ENCODE data around the gene IGFBP1. TPM values are rescaled to one million over a fixed set of nuclear protein-coding genes. Genes with fewer than 3 reads are reported as not detected.
"Not testable (repeated sequence)": the region's sequence is repeated elsewhere in the genome, so short reads cannot be mapped to it uniquely, and the experiment has no call there.

The IGFBP1 gene
- under 1 TPM; 0.47 to 0.50 (median 0.50) TPM for polyA plus RNA-seq (ENCODE audit: insufficient read length in 3 of 3)

DNA sequence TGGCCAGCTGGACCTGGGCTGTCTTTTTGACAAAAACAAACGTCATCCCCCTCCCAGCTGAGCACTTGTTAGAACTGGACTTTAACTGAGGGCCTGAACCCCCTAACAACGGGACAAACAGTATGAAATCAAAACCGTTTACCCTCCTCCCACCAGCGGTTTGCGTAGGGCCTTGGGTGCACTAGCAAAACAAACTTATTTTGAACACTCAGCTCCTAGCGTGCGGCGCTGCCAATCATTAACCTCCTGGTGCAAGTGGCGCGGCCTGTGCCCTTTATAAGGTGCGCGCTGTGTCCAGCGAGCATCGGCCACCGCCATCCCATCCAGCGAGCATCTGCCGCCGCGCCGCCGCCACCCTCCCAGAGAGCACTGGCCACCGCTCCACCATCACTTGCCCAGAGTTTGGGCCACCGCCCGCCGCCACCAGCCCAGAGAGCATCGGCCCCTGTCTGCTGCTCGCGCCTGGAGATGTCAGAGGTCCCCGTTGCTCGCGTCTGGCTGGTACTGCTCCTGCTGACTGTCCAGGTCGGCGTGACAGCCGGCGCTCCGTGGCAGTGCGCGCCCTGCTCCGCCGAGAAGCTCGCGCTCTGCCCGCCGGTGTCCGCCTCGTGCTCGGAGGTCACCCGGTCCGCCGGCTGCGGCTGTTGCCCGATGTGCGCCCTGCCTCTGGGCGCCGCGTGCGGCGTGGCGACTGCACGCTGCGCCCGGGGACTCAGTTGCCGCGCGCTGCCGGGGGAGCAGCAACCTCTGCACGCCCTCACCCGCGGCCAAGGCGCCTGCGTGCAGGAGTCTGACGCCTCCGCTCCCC lies at the start of gene IGFBP1:
TSS of gene IGFBP1 (plus strand) at position 304 of the 808 bp plus-strand sequence. CDS start at position 469, 165 bp downstream.
- DNase-seq (ENCODE audit: low read depth in 3 of 3, low spot score in 2 of 3): peak in 1 of 3 donors; percentile 1

- DNase-seq (ENCODE audit: low read depth in 3 of 3, low spot score in 2 of 3): not testable (repeated sequence)
These were observed 49.4 kb upstream of the IGFBP1 start for GRCh38 chr7:45838852-45839251.

DNA sequence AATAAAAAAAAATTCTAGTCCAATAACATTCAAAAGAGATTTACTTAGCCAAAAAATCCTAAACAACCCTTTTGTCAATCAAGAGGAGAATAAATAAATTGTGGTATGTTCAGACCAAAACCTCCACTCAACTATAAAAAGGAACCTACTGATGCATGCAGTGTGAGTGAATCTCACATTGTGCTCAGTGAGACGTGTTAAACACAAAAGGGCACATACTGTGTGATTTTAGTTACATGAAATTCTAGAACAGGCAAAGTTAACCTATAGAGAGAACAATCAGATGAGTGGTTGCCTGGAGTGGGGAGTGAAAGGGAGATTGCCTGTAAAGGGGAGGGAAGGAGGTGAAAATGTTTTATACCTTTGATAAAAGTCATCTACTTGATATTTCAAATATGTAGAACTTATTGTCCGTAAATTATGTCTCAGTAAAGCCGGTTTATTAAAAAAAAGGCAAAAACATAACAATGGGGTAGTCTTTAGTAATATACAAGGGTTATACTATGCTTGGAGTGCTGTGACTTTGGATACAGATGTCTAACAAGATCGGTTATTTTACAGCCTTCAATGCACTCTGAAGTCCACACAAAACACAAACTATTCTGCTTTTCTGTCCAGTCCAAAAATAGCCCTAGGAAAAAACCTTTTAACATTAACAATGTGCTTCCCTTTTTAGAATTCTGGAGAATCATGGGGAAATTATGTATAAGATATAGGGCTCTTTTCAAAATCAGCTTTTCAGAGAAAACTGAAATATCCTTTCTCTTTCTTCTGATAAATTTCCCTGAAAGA lies 46.2 kb upstream of the IGFBP1 start:
- DNase-seq (ENCODE audit: low read depth in 3 of 3, low spot score in 2 of 3): not testable (repeated sequence)

DNA sequence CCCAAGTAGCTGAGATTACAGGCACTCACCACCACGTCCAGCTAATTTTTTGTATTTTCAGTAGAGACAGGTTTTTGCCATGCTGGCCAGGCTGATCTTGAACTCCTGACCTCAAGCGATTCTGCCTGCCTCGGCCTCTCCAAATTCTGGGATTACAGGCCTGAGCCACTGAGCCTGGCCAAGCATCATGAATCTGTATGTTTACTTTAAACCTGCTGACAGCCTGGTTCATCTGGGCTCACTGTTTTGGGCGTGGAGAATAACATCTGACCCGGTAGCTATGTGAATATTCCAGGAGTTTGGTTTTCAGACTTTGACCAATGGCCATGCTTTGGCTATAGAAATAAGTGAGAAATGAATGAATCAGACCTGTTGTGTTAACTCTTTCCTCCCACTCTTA lies 41.8 kb upstream of the IGFBP1 start:
- not testable (repeated sequence) for DNase-seq (ENCODE audit: low read depth in 3 of 3, low spot score in 2 of 3)

DNA sequence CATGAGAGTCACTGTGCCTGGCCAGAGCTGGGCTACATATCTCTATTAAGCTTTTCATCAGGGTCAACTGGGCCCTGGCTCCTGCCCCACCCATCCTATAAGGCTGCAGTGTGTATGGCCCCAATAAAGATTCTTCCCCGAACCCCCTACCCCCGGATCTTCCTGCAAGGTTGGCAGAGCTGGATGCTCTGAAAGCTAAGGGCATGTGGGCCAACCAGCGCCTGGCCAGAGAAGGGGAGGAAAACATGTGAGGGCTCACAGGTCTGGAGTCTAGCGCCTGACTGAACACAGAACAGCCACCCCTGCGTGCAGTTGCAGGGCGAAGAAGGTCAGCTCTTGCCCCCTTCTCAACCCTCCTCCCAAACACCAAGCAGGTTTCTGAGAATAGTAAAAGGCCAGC lies 39.6 kb upstream of the IGFBP1 start:
- not testable (repeated sequence) for DNase-seq (ENCODE audit: low read depth in 3 of 3, low spot score in 2 of 3)

DNA sequence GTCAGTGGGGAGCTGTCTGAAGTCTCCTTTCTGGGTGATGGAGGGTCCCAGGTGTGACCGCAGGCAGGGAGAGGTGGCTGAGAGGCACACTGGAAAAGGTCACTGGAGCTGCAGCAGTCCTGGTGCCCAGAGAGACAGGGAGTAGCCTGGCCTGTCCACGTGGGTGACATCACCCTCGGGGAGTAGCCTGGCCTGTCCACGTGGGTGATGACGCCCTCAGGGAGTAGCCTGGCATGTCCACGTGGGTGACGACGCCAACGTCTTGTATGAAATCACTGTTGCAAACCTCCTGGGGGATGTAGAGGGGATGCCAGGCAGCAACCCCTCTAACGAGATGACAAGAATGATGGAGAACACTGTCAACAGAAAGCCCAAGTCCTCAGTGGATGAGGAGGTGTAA lies 35.3 kb upstream of the IGFBP1 start:
- not testable (repeated sequence) for DNase-seq (ENCODE audit: low read depth in 3 of 3, low spot score in 2 of 3)

- not testable (repeated sequence) for DNase-seq (ENCODE audit: low read depth in 3 of 3, low spot score in 2 of 3)
These were observed 34.8 kb upstream of the IGFBP1 start for GRCh38 chr7:45853491-45853890.

DNA sequence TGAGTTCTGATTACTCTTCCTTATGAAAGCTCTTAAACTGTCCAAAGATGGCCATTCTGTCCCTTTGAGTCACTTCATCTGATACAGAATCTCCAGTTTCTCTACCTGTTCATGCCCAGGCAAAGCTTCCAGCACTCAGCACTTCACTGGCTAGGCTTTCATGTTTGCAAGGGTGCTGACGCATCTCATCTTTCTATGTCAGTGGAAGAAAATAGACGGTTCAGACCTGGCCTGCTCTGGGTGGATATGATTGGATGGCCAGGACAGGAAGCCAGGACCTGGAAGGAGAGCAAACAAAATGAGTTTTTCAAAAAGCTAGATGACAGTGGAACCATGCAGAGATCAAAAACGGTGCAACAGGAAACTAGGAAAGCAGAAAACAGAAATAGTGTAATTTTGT lies 32.6 kb upstream of the IGFBP1 start:
- not testable (repeated sequence) for DNase-seq (ENCODE audit: low read depth in 3 of 3, low spot score in 2 of 3)

DNA sequence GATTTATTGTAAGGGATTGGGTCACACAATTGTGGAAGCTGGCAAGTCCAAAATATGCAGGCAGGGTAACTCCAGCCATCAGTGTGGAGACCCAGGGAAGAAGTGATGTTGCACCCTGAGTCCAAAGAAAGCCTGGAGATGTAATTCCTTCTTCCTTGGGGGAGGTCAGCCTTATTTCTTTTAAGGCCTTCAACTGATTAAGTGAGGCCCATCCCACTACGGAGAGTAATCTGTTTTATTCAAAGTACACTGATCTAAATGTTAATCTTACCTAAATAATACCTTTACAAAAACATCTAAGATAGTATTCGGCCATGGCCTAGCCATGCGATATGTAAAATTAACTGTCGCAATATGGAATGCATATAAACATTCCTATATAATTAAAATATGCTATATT lies 31.4 kb upstream of the IGFBP1 start:
- not testable (repeated sequence) for DNase-seq (ENCODE audit: low read depth in 3 of 3, low spot score in 2 of 3)

DNA sequence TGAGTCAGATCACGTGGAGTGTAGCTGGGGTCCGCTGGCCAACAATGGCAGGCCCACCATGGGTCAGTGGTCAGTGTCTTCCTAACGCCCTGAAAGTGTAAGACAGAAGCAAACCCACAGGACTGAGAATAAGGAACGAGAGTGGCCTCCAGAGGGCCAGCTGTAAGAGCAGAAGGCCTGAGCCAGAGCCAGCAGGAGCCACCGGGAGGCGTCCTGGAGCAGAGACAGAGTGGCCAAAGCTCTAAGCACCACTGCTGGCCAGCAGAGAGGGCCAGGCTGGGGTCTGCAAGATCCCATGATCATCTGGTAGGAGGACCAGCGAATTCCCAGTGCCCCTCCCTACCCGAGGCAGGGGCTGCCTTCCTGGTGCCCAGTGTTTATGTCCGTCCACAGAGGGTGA lies 24.6 kb upstream of the IGFBP1 start:
- DNase-seq (ENCODE audit: low read depth in 3 of 3, low spot score in 2 of 3): no peak

GRCh38 chr7:45865594-45866410 lies 22.5 kb upstream of the IGFBP1 start:
- no peak for DNase-seq (ENCODE audit: low read depth in 3 of 3, low spot score in 2 of 3)

DNA sequence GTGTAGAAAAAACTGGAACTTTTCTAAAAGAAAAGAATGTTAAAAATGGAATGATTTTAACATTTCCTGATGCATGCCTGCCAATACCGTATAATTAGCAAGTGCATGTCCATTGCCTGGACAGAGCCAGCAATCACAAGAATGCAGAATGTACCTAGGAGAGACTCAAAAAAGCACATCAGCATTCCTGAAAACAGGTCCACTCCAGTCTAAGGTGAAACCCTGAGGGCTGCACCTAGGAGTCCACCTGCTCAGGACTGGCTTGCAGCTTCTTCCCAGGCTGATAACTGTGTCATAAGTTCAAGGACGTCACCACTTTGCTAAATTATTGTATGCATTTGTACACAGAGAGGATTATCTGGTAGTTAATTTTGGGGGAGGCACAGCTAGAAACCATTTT lies 20.8 kb upstream of the IGFBP1 start:
- no peak for DNase-seq (ENCODE audit: low read depth in 3 of 3, low spot score in 2 of 3)

DNA sequence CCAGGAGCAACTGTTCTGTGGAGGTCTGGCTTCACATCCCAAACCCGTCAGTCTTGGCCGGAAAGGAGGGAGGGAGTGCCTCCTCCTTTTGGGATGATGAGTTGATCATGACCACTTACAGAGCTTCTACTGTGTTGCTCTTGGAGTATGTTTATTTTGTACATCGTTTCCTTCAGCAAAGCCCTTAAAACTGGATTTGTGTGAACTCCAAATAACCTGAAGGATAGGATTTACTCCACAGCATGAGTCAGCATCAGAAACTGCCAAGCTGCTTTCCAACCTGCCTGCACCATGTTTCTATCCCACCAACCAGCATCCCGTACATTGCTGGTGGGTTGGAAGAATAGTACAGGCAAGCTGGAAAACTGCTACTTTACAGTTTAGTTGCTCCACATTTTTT lies 18.9 kb upstream of the IGFBP1 start:
- DNase-seq (ENCODE audit: low read depth in 3 of 3, low spot score in 2 of 3): no peak

GRCh38 chr7:45872116-45873034 lies 15.9 kb upstream of the IGFBP1 start:
- DNase-seq (ENCODE audit: low read depth in 3 of 3, low spot score in 2 of 3): no peak

GRCh38 chr7:45873035-45873354 lies 15.3 kb upstream of the IGFBP1 start, which contains the start of gene CCDC201:
Gene CCDC201 (minus strand): TSS chr7:45873082. CDS start chr7:45873007, 75 bp downstream.
- no peak for DNase-seq (ENCODE audit: low read depth in 3 of 3, low spot score in 2 of 3)

GRCh38 chr7:45873355-45873754 lies 14.9 kb upstream of the IGFBP1 start:
- no peak for DNase-seq (ENCODE audit: low read depth in 3 of 3, low spot score in 2 of 3)

GRCh38 chr7:45874408-45875131 lies 13.7 kb upstream of the IGFBP1 start:
- no peak for DNase-seq (ENCODE audit: low read depth in 3 of 3, low spot score in 2 of 3)

- DNase-seq (ENCODE audit: low read depth in 3 of 3, low spot score in 2 of 3): no peak
These were observed 11.8 kb upstream of the IGFBP1 start for GRCh38 chr7:45876519-45876918.

DNA sequence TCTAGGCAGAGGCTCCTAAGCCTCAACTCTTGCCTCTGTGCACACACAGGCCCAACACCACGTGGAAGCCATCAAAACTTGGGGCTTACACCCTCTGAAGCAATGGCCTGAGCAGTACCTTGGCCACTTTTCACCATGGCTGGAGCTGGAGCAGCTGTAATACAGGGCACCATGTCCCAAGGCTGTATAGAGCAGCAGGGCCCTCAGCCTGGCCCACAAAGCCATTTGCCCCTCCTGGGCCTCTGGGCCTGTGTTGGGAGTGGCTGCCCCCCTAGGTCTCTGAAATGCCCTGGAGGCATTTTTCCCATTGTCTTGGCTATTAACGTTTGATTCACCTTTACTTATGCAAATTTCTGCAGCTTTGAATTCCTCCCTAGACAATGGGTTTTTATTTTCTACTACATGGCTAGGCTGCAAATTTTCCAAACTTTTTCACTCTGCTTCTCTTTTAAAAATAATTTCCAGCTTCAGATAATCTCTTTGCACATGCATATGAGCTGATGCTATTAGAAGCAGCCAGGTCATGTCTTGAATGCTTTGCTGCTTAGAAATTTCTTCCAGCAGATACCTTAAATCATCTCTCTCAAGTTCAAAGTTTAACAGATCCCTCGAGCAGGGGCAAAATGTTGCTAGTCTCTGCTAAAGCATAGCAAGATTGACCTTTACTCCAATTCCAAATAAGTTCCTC lies 9.7 kb upstream of the IGFBP1 start:
- DNase-seq (ENCODE audit: low read depth in 3 of 3, low spot score in 2 of 3): no peak

All from right renal cortex interstitium (tissue), 3 donors.